K562 (cell line): ENCODE results near the gene JPH2. TPM values are rescaled to one million over a fixed set of nuclear protein-coding genes. Genes with fewer than 3 reads are reported as not detected.

Experiments
- CBX3 ChIP-seq, 2 experiments: IDR thresholded peaks; 1 replicate in 1 of 2; 2 replicates in 1 of 2; pipeline ENCODE4 v1.6.1; 2012; ENCODE audit warnings: inconsistent platforms in 2 of 2, low read length in 2 of 2, borderline replicate concordance in 1 of 2, control low read depth in 1 of 2
- KAT2B ChIP-seq: IDR thresholded peaks from one replicate; pipeline ENCODE4 v1.6.1; 2012; ENCODE audit warnings: low read depth, mild to moderate bottlenecking, control low read depth, inconsistent platforms, low read length, moderate library complexity
- MBD2 ChIP-seq: sonication (generic); IDR thresholded peaks from 2 replicates; pipeline ENCODE4 v1.6.1; 2016; ENCODE audit warnings: low read depth, borderline replicate concordance
- MCM5 ChIP-seq: fragments of 450-650 bp; IDR thresholded peaks from 2 replicates; pipeline ENCODE4 v1.6.1; 2016; ENCODE audit warnings: low read depth
- MEIS2 ChIP-seq: fragments of 450-650 bp; IDR thresholded peaks from 2 replicates; pipeline ENCODE4 v1.6.1; 2014; ENCODE audit warnings: mild to moderate bottlenecking; ENCODE audit not compliant: partially characterized antibody
- PBX2 ChIP-seq, 2 experiments: IDR thresholded peaks in 1 of 2; conservative IDR thresholded peaks in 1 of 2; 2 replicates each; pipeline ENCODE4 v1.6.1; 2016; ENCODE audit warnings: low read depth in 2 of 2, mild to moderate bottlenecking in 1 of 2, missing compliant biosample characterization in 1 of 2, missing genetic modification characterization in 1 of 2, moderate library complexity in 1 of 2
- RAD21 ChIP-seq, 2 experiments: fragments of 250-450 bp in 1 of 2; fragments of 450-650 bp in 1 of 2; sonication (Bioruptor Pico) in 1 of 2; formaldehyde crosslinking in 1 of 2; IDR thresholded peaks in 1 of 2; conservative IDR thresholded peaks in 1 of 2; 2 replicates each; pipeline versions ENCODE4 v1.4.0 to v1.8.0; 2020 to 2022; ENCODE audit warnings: mild to moderate bottlenecking in 2 of 2, moderate library complexity in 1 of 2
- REST ChIP-seq, 2 experiments: fragments of 450-650 bp; formaldehyde crosslinking in 1 of 2; IDR thresholded peaks; 2 replicates each; pipeline versions ENCODE4 v1.4.0 to v1.6.1; 2014 to 2020; ENCODE audit warnings: mild to moderate bottlenecking in 2 of 2, borderline replicate concordance in 1 of 2, low read depth in 1 of 2
- SAP30 ChIP-seq: fragments of 200-600 bp; sonication (generic); IDR thresholded peaks from 2 replicates; pipeline ENCODE4 v1.6.1; 2012; ENCODE audit warnings: borderline replicate concordance, low read depth, mild to moderate bottlenecking, moderate library complexity, low read length, control low read depth, inconsistent platforms; ENCODE audit not compliant: insufficient read depth, poor library complexity, severe bottlenecking
- USF2 ChIP-seq: sonication (generic); formaldehyde crosslinking; IDR thresholded peaks from 2 replicates; pipeline ENCODE4 v1.5.0; 2020; ENCODE audit warnings: missing genetic modification reagents
- XRCC4 ChIP-seq: IDR thresholded peaks from one replicate; pipeline ENCODE4 v1.6.1; 2011; ENCODE audit not compliant: insufficient read depth, insufficient read length; ENCODE audit errors: extremely low read depth
- polyA plus RNA-seq, 8 experiments: library from polyadenylated mRNA; depleted of rRNA in 4 of 8; stranded (reverse) in 5 of 8; unstranded in 3 of 8; fragments of >200 nt; fragmentation: Nextera tagmentation in 2 of 8; fragmentation: Illumina TruSeq in 1 of 8; extraction: Ambion mirVana in 2 of 8; extraction: Trizol in 1 of 8; gene quantifications; 2 replicates each; pipeline versions ENCODE4 v1.2.1 to v1.2.3, GENCODE V29; 2011 to 2014; ENCODE audit warnings: inconsistent platforms in 1 of 8, missing spikeins in 1 of 8
- total RNA-seq, 7 experiments: library from RNA; depleted of rRNA in 6 of 7; stranded (reverse); fragments of >200 nt in 6 of 7; fragmentation: Illumina TruSeq in 2 of 7; extraction: Trizol in 2 of 7; gene quantifications; 2 replicates each; pipeline versions ENCODE4 v1.2.1 to v1.2.3, GENCODE V29; 2011 to 2021; ENCODE audit warnings: low replicate concordance in 1 of 7
- TF ChIP-seq, protein P1 (sequence below): sonication (generic); formaldehyde crosslinking; IDR thresholded peaks from 2 replicates; pipeline ENCODE4 v1.8.0; 2023; ENCODE audit warnings: mild to moderate bottlenecking, missing genetic modification reagents

Gene JPH2
- total and polyA plus RNA-seq, 9 of the 15 experiments (the other 6 are each of a cell fraction or from before 2014, with no cell fraction given), result not detected

GRCh38 chr20:44092551-44093248 lies 94.3 kb downstream of the JPH2 start (continued):
- TF ChIP-seq XRCC4 (no peak), RAD21 (CRISPR knock-in tag; conservative IDR thresholded peaks at IDR 0.05 in 1 of 2, IDR thresholded peaks at IDR 0.05 in 1 of 2) (peak; percentile 40 to 71), CBX3 (IDR thresholded peaks at IDR 0.05; ENCODE audit: borderline replicate concordance in 1 of 2, low read length in 2 of 2) (no peak), REST (IDR thresholded peaks at IDR 0.05; ENCODE audit: borderline replicate concordance) (peak; percentile 22; the same call in 1 of the 2 replicates), REST (CRISPR knock-in tag; IDR thresholded peaks at IDR 0.05; ENCODE audit: low read depth) (no peak), USF2 (CRISPR knock-in tag) (no peak), MCM5 (no peak), KAT2B (no peak), MBD2 (no peak), MEIS2 (peak; percentile 58), SAP30 (no peak), PBX2 (CRISPR knock-in tag; IDR thresholded peaks at IDR 0.05; ENCODE audit: low read depth) (no peak), PBX2 (tag; conservative IDR thresholded peaks at IDR 0.05; ENCODE audit: low read depth) (peak; percentile 56; the same call in 1 of the 2 replicates)
- TF ChIP-seq, protein P1, sequence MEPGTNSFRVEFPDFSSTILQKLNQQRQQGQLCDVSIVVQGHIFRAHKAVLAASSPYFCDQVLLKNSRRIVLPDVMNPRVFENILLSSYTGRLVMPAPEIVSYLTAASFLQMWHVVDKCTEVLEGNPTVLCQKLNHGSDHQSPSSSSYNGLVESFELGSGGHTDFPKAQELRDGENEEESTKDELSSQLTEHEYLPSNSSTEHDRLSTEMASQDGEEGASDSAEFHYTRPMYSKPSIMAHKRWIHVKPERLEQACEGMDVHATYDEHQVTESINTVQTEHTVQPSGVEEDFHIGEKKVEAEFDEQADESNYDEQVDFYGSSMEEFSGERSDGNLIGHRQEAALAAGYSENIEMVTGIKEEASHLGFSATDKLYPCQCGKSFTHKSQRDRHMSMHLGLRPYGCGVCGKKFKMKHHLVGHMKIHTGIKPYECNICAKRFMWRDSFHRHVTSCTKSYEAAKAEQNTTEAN (CRISPR knock-in tag), result no peak
